K562 (cell line): Measurements from ENCODE around the gene AK2.

Experiments used
- ARID2 ChIP-seq: fragments of 450-650 bp; IDR thresholded peaks from 2 replicates; pipeline ENCODE4 v1.6.1; 2017; ENCODE audit warnings: antibody characterized with exemption, mild to moderate bottlenecking
- EP300 ChIP-seq: IDR thresholded peaks from 2 replicates; pipeline ENCODE4 v1.6.1; 2012; ENCODE audit warnings: low read length, improper control_type of control experiment
- RNF2 ChIP-seq: sonication (generic); IDR thresholded peaks from 2 replicates; pipeline ENCODE4 v1.6.1; 2016
- SMARCE1 ChIP-seq: fragments of 450-650 bp; IDR thresholded peaks from 2 replicates; pipeline ENCODE4 v1.7.1; 2016; ENCODE audit warnings: mild to moderate bottlenecking
- ZNF140 ChIP-seq: fragments of 250-450 bp; sonication (Bioruptor Pico); IDR thresholded peaks from 2 replicates; pipeline ENCODE4 v1.8.0; 2021; ENCODE audit warnings: moderate library complexity, mild to moderate bottlenecking, inconsistent platforms
- ZNF512 ChIP-seq: IDR thresholded peaks from 2 replicates; pipeline ENCODE4 v1.6.1; 2016; ENCODE audit warnings: missing genetic modification characterization, missing compliant biosample characterization
- ZNF609 ChIP-seq: sonication (generic); formaldehyde crosslinking; IDR thresholded peaks from 2 replicates; pipeline ENCODE4 v1.8.1; 2023; ENCODE audit warnings: missing genetic modification reagents, mild to moderate bottlenecking, borderline replicate concordance
- ZNF780A ChIP-seq: fragments of 250-450 bp; sonication (Bioruptor Pico); IDR thresholded peaks from 2 replicates; pipeline ENCODE4 v1.5.0; 2021; ENCODE audit warnings: mild to moderate bottlenecking

DNA sequence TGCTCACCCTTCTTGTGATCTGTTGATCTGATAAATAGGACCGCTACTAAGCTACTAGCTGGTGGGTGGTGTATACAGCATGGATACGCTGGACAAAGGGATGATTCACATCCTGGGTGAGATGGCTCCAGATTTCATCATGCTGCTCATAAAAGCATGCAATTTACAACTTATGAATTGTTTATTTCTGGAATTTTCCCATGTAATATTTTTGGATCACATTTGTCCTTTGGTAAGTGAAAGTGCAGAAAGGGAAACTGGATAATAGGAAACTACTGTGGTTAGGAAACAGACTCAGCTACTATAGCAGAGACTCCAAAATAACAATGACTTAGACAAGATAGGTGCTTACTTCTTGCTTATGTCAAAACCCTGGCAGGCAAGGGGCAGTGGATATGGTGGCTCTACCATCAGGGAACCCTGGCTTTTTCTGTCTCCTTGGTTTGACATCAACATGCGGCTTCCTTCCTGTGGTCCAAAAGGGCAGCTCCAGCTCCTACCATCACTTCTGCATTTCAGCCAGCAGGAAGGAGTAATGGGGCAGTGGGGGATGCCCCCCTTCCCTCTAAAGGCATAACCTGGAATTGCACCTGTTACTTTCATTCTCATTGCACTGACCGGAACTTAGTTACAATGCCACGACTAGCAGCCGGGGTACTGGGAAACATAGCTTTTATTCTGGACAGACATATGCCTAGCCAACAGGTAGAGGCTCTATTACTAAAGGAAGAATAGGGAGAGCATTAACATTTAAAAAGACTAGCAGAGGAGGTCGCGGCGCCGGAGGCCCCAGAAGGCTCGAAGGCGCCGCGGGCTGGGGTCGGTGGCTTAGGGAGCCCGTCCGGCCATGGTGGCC lies 13.8 kb upstream of the AK2 start:
- TF ChIP-seq ZNF609 (CRISPR knock-in tag) = no peak
- TF ChIP-seq ARID2 = no peak
- no peak for TF ChIP-seq RNF2
- peak; percentile 22; the same call in 1 of the 2 replicates for TF ChIP-seq SMARCE1
- no peak for TF ChIP-seq ZNF140
- no peak for TF ChIP-seq ZNF512 (tag)
- no peak for TF ChIP-seq ZNF780A
- peak; percentile 82 for TF ChIP-seq EP300
